HG02642 (cell line): ENCODE results near the gene DPH6.
"Not testable (repeated sequence)": the region's sequence is repeated elsewhere in the genome, so short reads cannot be mapped to it uniquely, and the experiment has no call there.

Experiments used
- ATAC-seq: cut with Tn5 transposase; IDR thresholded peaks from one replicate; pipeline ENCODE4 v1.9.1; 2021; ENCODE audit warnings: mild to moderate bottlenecking; ENCODE audit not compliant: unreplicated experiment, poor library complexity

Gene DPH6

DNA sequence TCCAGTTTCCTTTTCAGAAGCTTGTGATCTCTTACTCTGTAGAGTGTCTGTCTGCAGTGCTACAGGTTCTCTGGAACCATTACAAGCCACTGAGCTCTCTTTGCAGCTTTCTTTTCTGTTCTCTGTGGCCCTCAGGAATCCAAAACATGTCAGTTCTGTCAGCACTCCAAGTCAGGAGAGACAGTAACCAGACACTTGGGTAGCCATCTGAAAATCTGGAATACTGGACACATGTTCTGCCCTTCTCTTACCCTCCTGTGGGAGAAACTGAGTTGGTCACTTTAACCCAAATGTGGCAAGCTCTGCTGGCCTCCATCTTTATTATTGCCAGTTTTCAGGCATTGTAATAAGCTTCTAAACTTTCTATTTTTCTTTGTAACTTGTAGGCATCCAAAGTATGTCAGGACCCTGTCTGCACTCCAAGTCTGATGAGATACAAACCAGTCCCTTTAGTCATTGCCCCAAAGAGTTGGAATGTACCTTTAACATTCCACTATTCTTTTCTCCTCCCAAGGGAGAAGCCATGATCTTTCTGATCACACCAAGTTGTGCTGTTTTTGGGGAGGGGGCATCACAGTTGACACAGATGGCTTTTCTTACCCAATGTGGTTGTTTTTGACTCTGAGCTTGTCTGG is 183.7 kb downstream of the DPH6 start:
- no peak for ATAC-seq

DNA sequence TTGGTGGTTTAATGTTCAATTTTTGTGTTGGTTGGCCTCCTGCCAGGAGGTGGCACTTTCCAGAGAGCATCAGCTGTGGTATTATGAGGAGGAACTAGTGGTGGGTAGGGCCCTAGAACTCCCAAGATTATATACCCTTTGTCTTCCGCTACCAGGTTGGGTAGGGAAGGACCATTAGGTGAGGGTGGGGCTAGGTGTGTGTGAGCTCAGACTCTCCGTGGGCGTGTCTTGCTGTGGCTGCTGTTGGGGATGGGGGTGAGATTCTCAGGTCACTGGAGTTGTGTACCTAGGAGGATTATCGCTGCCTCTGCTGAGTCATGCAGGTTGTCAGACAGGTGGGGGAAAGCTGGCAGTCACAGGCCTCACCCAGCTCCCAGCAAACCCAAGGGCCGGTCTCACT is 187.1 kb downstream of the DPH6 start:
- ATAC-seq: no peak

DNA sequence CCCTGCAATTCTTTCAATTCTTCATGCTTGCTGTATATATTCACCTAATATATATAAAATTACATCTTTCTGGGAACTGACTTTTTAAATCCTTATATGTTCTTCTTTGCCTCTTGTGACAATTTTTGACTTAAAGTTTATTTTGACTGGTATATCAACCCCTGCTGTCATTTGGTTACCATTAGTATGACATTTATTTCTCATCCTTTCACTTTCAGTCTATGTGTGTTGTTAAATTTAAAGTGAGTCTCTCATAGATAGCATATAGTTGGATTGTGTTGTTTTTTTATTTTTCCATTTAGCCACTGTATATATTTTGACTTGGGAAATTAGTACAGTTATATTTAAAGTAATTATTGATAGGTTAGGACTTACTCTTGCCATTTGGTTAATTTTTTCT is 194.9 kb downstream of the DPH6 start:
- no peak for ATAC-seq

DNA sequence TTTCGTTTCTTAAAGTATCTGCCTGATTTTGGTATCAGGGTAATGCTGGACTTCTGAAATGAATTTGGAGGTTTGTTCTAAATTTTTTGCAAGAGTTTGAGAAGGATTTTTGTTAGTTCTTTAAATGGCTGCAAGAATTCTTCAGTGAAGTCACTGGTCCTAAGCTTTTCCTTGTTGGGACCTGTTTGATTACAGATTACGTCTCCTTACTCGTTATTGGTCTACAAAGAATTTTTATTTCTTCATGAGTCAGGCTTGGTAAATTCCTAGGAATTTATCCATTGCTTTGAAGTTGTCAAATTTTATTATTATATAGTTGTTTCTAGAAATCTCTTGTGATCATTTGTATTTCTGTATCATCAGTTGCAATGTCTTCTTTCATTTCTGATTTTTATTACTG is 196.0 kb downstream of the DPH6 start:
- no peak for ATAC-seq

DNA sequence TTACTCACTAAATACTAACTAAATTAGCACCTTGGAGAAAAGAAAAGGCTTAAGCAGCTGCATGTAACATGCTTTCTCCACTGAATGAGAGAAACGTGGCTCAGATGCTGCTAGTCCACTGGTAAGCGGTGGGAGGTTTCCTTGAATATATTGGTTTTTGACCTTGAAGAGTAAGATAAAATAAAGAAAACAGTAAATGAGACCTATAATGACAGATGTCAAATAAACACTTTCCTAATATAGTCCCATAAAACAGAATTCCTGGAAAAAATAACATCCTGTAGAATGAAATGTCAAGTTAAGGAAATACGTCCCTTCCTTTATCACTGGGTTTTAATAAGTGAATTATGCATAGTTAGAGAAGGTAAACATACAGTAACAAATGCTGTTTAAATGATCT is 215.0 kb downstream of the DPH6 start:
- no peak for ATAC-seq

DNA sequence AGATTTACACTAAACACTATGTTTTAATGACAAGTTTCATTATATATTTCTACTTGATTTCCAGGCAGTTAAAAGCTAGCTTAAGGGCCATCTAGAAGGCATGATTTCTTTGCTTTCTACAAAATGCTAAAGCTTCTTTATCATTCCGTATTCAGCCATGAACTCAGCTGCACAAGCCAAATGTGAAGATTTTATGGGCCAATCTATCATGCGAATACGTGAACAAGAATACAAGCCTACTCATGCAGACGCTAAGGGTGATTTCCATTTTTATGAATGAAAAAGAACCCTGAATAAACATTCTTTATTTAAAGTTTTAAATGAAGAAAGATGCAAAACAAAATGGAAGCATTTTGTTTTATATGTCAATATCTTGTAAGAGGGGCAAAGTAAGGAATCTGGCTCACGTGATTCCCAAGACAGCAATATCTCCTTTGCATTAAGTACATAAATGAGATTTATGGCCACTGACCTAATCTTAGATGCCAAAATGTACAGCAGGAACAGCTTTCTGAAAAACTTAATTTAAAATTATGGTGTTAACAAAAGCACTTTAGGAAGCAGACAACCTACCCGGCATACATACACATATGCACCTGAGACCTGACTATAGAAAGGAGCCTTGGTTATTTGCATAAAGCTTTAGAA is 215.8 kb downstream of the DPH6 start:
- ATAC-seq: no peak

DNA sequence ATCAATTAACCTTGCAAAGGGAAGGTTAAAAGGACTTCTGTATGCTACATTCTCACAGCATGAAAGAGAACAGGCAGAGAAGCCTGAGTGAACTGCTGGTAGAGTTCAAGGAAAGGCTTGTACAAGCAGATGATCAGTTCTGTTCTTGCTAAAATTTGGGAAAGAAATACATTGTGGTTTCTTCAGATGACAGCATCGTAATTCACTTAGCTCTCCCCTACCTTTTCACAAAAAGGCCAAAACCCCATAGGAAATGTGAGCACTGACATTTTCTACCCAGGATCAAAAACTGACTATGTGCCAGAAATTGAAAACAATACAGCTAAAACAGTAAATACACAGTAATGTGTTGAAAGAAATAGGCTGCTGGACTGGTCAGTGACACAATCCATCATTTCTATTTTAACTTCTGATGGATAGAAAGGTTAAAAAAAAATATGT is 216.4 kb downstream of the DPH6 start:
- no peak for ATAC-seq

DNA sequence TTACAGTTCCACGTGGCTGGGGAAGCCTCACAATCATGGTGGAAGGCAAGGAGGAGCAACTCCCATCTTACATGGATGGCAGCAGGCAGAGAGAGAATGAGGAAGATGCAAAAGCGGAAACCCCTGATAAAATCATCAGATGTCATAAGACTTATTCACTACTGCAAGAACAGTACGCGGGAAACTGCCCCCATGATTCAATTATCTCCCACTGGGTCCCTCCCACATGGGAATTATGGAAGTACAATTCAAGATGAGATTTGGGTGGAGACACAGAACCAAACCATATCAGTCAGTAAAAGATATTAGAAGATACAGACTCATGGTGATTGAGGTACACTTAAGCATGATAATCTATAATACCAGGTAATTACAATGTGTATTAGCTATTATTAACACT is 217.1 kb downstream of the DPH6 start:
- ATAC-seq: not testable (repeated sequence)

DNA sequence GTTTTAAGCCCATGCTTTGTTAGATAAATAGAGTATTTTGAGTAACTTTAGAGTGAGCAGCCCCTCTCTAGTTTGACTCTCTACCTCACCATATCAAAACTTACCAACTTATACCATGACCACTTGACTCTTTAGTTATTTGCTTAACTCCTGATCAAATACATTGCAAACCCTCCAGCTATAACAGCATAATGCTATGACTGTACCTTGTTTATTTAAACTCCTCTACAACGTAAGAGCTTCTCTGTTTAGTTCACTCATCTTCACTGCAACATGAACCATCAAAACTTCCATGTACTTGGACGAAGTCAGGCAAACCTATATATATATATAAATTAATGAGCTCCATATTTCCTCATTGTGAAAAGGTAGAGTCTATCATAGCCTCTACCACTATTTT is 218.2 kb downstream of the DPH6 start:
- ATAC-seq: no peak

DNA sequence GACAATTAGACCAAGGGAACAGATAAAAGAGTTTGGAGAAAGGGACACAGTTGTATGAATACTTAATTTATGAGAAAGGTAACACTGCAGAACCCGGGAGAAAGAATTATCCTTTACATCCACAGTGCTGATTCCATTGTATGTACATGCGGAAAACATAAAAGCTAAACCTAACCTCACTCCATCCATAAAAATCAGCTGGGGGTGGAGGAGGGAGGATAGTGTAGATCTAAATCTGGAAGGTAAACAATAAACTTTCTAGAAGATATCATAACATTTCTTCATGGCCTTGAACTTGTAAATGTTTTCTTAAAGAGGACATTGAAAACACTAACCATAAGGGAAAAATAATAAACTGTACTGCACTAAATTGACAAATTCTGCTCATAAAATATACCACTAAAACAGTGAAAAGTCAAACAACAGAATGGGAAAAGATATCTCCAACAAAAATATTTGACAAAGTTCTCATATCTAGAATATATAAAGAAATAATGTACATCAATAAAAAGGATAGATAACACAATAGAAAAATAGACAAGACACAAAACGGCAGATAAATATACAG is 220.5 kb downstream of the DPH6 start:
- ATAC-seq: no peak

DNA sequence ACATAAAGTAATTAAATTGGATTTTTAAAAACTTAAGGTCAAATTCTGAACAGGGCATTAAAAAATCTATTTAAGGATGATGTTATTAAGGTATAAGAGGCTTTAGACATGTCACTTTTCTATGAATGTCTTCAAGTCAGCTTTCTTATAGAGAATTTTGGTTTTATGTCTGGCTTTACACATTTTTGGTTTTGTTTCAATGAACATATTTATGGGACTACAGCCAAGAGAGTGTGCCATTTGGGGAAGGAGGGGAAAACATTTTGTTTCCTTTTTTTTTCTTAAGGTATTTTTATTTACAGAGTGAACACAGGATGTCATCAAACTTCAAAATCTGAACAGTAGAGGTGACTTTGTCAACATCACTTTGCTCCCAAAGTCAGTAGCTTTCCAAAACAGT is 222.8 kb downstream of the DPH6 start:
- ATAC-seq: no peak

DNA sequence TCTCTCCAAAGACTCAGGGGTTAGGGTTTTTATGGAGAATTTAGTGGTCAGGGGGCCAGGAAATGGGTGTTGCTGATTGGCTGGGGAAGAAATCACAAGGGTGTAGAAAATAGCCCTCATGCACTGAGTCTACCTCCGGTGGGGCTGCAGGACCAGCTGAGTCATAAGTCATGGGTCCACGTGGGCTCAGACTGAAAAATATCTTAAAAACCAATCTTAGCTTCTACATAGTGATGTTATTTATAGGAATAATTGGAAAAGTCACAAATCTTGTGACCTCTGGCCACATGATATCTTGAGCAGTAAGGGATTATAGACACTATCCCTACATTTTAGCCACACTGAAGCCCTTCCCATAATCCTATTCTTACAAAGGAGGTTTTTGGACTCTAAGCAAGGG is 224.0 kb downstream of the DPH6 start:
- no peak for ATAC-seq

DNA sequence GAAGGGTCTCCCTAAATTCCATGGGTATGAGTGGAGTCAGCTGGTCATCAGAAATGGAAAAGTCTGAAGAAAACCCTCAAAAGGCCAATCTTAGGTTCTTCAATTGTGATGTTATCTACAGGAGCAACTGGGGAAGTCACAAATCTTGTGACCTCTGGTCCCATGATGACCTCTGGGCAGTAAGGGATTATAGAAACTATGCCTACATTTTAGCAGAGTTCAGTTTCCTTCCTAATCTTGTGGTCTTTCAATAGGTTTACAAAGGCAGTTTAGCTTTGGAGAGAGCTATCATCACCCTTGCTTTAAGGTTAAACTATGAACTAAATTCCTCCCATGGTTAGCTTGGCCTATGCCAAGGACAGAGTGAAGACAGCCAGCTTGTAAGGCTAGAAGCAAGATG is 225.1 kb downstream of the DPH6 start:
- ATAC-seq: no peak
